BJ (cell line): Measurements from ENCODE around the gene CYP24A1. TPM values are rescaled to one million over a fixed set of nuclear protein-coding genes. Genes with fewer than 3 reads are reported as not detected.

Experiments
- CTCF ChIA-PET: fragments of 350-600 bp; formaldehyde crosslinking; extraction: SDS; loops from one replicate; lab custom pipeline; 2021; ENCODE audit warnings: antibody characterized with exemption, inconsistent platforms; lab: Yijun Ruan, JAX
- POLR2A ChIA-PET: fragments of 300-600 bp; sonication (Branson Sonifier 250); formaldehyde crosslinking; extraction: SDS; loops from one replicate; lab custom pipeline; 2021; ENCODE audit warnings: antibody characterized with exemption; lab: Charles Lee
- DNase-seq: peaks from one replicate; pipeline ENCODE4 v3.0.0-alpha.2; 2011; ENCODE audit warnings: low read depth
- H3K27me3 ChIP-seq: 2 replicates; pipeline ENCODE4 v1.6.0; 2011; ENCODE audit warnings: low read length; ENCODE audit not compliant: control insufficient read depth, insufficient read depth
- H3K36me3 ChIP-seq: 2 replicates; pipeline ENCODE4 v1.5.1; 2011; ENCODE audit warnings: low read length; ENCODE audit not compliant: control insufficient read depth, insufficient read depth
- H3K4me3 ChIP-seq: 2 replicates; pipeline ENCODE4 v1.5.1; 2011; ENCODE audit warnings: low read depth, mild to moderate bottlenecking, control low read depth, low read length
- CTCF ChIP-seq: IDR thresholded peaks from 2 replicates; pipeline ENCODE4 v1.5.1; 2011; ENCODE audit warnings: low read depth, mild to moderate bottlenecking, control low read depth, inconsistent platforms, low read length, moderate library complexity; ENCODE audit not compliant: insufficient read depth
- polyA plus RNA-seq: library from polyadenylated mRNA; depleted of rRNA; stranded (reverse); fragments of >200 nt; gene quantifications from 2 replicates; pipeline ENCODE4 v1.2.3, GENCODE V29; 2011

The CYP24A1 gene
- polyA plus RNA-seq, 1 experiment, result 0.10 TPM

DNA sequence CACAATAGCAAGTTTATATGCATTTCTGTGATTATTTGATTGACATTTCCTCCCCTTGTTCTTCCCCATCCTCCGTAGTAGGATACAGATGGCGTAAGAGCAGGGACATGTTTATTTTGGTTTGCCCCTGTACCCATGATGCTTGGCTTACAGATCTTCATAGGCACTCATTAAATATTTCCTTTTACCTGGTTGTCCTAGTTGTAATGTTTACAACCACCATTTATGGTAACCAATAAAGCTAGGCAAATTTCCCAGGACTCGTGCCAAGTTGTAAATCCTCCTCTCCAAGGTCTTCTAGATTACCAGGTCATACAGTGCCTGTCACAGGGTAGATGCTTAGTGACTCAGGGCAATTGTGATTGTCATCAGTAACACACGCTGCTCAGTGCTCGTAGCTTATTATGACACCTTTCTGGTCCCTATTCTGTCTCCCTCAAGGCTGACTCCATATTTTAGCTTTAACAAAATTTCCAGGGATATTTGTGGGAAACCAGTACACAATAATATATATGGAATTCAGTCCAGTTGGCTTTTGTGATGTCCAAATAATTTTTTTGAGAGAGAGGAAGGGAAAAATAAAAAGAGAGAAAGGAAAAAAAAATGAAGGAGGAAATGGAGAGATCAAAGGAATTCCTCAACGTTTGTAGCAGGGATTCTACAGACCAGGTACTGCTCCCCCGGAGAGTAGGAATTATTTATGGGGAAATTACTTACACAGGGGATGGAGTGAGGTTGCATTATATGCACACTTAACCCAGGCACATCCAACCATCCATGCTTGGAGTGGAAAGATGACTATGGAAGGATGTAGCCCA lies 24.6 kb downstream of the CYP24A1 start:
- Histone ChIP-seq H3K36me3 (no peaks in the 10 kb centered on the region), H3K27me3 (no peaks in the 10 kb centered on the region), H3K4me3 (no peak overlapping the region)
- TF ChIP-seq CTCF, result no peak
- no peak for DNase-seq
- ChIA-PET POLR2A (no interaction called here), CTCF (interaction anchor here (1.6 kb wide), 1 partner anchor 46 kb away, joined by 4 read pairs; no protein-coding TSS in a partner anchor)

GRCh38 chr20:54146672-54147071 lies 27.1 kb downstream of the CYP24A1 start:
- DNase-seq, result no peak
- ChIA-PET CTCF (no interaction called here), POLR2A (no interaction called here)
- Histone ChIP-seq H3K36me3 (no peaks in the 10 kb centered on the region), H3K4me3 (no peak overlapping the region), H3K27me3 (no peaks in the 10 kb centered on the region)
- no peak for TF ChIP-seq CTCF

DNA sequence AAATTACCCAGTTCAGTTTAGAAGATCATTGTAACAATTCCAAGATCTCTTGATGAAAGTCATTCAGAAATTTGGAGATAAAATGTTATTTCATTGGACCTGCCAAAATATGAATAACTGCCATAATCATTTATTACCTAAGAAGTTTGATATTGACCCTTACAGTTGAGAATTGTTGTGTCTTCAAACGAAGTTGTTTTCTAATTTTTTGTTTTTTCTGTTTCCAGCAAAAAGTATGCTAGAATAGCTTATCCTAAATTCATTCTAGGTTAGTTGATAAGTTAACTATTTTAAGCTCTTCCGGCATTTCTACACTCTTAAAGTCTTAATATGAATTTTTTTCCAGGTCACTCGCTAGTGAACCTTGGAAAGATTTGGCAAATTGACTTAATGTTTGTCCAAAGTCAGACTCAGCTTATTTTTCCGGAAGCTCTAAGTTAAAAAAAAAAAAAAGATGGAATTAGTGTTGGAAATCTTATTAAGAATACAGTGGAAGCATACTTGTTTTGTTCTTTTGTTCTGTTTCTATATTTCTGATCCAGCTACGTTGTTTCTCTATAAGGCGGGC lies 28.9 kb downstream of the CYP24A1 start:
- TF ChIP-seq CTCF, result no peak
- CTCF ChIA-PET, result no interaction called here
- no peaks in the 10 kb centered on the region for H3K36me3 ChIP-seq
- POLR2A ChIA-PET, result no interaction called here
- H3K27me3 ChIP-seq, result no peaks in the 10 kb centered on the region
- H3K4me3 ChIP-seq, result no peak overlapping the region
- DNase-seq, result no peak

GRCh38 chr20:54140927-54141566 lies 32.7 kb downstream of the CYP24A1 start:
- no peak for TF ChIP-seq CTCF
- no peak for DNase-seq
- POLR2A ChIA-PET, result no interaction called here

GRCh38 chr20:54140486-54140885 lies 33.3 kb downstream of the CYP24A1 start:
- no peaks in the 10 kb centered on the region for H3K27me3 ChIP-seq
- H3K4me3 ChIP-seq, result no peak overlapping the region
- no peak for TF ChIP-seq CTCF
- ChIA-PET POLR2A (no interaction called here), CTCF (interaction anchor here (1.9 kb wide), 1 partner anchor 60 kb away, joined by 4 read pairs; no protein-coding TSS in a partner anchor)
- no peak for DNase-seq
- no peaks in the 10 kb centered on the region for H3K36me3 ChIP-seq

More at GRCh38 chr20:54140927-54141566, 32.7 kb downstream of the CYP24A1 start:
- CTCF ChIA-PET, result no interaction called here
- H3K36me3 ChIP-seq, result no peaks in the 10 kb centered on the region
- H3K4me3 ChIP-seq, result no peak overlapping the region
- no peaks in the 10 kb centered on the region for H3K27me3 ChIP-seq
